Breast epithelium (tissue), 3 donors: ENCODE data around the gene BAAT.

ENCODE experiments used
- CTCF ChIP-seq, 3 donors: fragments of 450-650 bp; IDR thresholded peaks; one replicate each; pipeline ENCODE4 v1.5.1; 2016 to 2017; ENCODE audit warnings: antibody characterized with exemption in 3 of 3, mild to moderate bottlenecking in 3 of 3, moderate library complexity in 3 of 3
- POLR2A ChIP-seq: fragments of 450-650 bp; IDR thresholded peaks from one replicate; pipeline ENCODE4 v1.6.1; 2016; ENCODE audit warnings: antibody characterized with exemption, mild to moderate bottlenecking, moderate library complexity

DNA sequence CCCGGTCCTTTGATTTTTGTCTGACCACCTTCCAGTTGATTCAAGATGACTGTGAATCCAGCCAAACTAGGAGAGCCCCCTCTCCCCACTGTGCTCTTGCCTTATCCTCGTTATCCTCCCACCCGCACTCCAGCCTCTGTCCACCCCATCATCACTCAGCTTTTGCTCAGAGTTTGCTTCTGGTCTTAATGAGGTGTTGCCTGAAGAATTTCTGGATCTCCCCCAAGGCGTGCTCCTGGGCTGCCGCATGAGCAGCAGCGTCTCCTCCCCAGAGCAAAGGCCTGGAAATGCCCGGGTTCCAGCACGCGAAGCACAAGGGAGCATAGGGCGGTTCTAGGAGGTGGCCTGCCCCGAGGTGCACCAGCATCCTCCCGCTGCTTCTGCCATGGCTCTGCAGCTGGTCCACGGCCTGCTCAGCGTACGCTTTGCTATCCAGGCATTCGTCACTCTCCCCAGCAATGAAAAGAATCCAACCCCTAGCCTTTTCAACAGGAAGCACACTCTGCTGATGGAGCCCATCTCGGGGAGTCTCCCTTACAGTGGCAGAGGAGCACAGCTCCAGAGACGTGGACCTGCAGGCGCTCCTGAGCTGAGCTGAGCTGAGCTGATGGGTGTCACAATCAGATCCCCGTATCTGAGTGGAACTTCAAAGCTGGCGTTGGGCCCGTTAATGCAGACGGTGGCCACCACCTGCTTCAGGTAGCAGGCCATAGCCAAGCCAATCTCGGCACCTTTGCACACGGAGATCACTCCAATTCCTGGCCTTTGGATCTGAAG lies 50.7 kb downstream of the BAAT start:
- TF ChIP-seq CTCF (IDR thresholded peaks at IDR 0.05) (no peak), POLR2A (no peak)
